Tibial nerve (tissue), 4 donors: ENCODE data around the gene SMYD3. TPM values are rescaled to one million over a fixed set of nuclear protein-coding genes. Genes with fewer than 3 reads are reported as not detected.

Experiments used
- DNase-seq, 2 donors: peaks; one replicate each; pipeline ENCODE4 v3.0.0-alpha.2; 2019; ENCODE audit warnings: low spot score in 2 of 2
- H3K27ac ChIP-seq, 4 donors: fragments of 200-600 bp; sonication (generic) in 3 of 4; one replicate each; pipeline ENCODE4 v1.5.1; 2017 to 2019; ENCODE audit warnings: mild to moderate bottlenecking in 1 of 4
- H3K27me3 ChIP-seq, 2 donors: fragments of 200-600 bp; sonication (generic) in 1 of 2; one replicate each; pipeline versions ENCODE4 v1.5.1 to v1.6.0; 2017 to 2019
- H3K36me3 ChIP-seq, 3 donors: fragments of 200-600 bp; sonication (generic); one replicate each; pipeline ENCODE4 v1.5.1; 2018 to 2019
- H3K4me1 ChIP-seq, 4 donors: fragments of 200-600 bp; sonication (generic) in 3 of 4; one replicate each; pipeline ENCODE4 v1.5.1; 2017 to 2019
- H3K4me3 ChIP-seq, 4 donors: fragments of 200-600 bp; sonication (generic) in 3 of 4; one replicate each; pipeline ENCODE4 v1.5.1; 2017 to 2019; ENCODE audit warnings: mild to moderate bottlenecking in 1 of 4, moderate library complexity in 1 of 4
- H3K9me3 ChIP-seq, 4 donors: fragments of 200-600 bp; sonication (generic) in 3 of 4; one replicate each; pipeline ENCODE4 v1.5.1; 2017 to 2019
- EP300 ChIP-seq, 2 donors: sonication (generic); formaldehyde crosslinking; IDR thresholded peaks; one replicate each; pipeline ENCODE4 v1.6.1; 2017; ENCODE audit warnings: antibody characterized with exemption in 2 of 2, mild to moderate bottlenecking in 1 of 2
- POLR2A ChIP-seq, 2 donors: fragments of 450-650 bp; IDR thresholded peaks; one replicate each; pipeline ENCODE4 v1.6.1; 2017; ENCODE audit warnings: antibody characterized with exemption in 2 of 2, mild to moderate bottlenecking in 2 of 2, moderate library complexity in 2 of 2
- WGBS, 2 donors: methylation state at CpG; one replicate each; pipeline ENCODE4 v1.1.5; 2018; 5-methylcytosine and 5-hydroxymethylcytosine counted together
- total RNA-seq, 4 donors: library from RNA; depleted of rRNA; stranded (reverse); fragments of >200 nt; gene quantifications; one replicate each; pipeline ENCODE4 v1.1.0, GENCODE V29; 2016
- TF ChIP-seq, protein P1 (sequence below), 5 experiments: fragments of 200-600 bp in 3 of 5; fragments of 450-650 bp in 2 of 5; sonication (generic) in 3 of 5; IDR thresholded peaks; one replicate each; pipeline ENCODE4 v1.5.1; 2016 to 2019; ENCODE audit warnings: antibody characterized with exemption in 5 of 5, mild to moderate bottlenecking in 3 of 5, moderate library complexity in 2 of 5

The SMYD3 gene
- total RNA-seq, 4 donors from 2014 or later = 22.2 to 30.3 (median 27.0) TPM

DNA sequence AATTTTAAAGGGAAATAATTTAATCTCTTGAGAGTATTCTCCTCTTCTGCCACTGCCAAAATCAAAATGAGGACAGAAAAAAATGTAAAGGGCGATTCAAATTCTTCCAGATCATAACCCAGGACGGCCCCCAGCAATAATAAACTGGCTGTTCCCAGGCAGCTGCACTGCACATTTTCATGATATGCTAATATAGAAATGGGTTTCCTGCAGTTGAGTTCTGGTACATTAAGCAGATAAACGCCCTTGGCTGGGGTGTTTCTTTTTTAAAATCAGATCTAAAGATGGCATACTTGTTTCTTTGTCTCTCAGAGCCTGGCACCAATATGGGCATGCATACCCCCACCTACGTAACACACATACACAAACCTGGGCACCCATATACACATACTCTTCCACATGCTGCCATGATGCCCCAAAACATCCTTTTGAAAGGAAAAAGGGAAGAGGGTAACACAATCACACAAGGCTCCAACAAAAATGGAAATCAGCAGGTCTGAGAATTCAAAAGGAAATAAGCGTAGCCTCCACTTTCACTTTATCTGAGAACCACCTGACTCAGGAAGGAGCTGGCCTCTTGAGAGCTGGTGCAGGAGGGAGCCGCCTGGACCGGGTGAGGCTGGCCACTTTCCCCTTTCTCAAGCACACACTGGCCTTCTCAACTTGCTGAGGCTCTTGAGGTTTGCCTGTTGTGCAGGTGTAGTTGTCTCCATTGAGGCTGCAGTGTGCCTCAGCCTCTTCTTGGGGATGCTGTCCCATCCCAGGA is 698.9 kb downstream of the SMYD3 start:
- Histone ChIP-seq H3K36me3 (no peaks in the 10 kb centered on the region), H3K27me3 (no peaks in the 10 kb centered on the region), H3K9me3 (no peaks in the 10 kb centered on the region), H3K4me1 (peaks cover 0 to 6% (median 0%) of the 10 kb centered on the region in 4 donors), H3K4me3 (no peak overlapping the region), H3K27ac (peak overlapping the region in 1 of 4 donors; percentile 4)
- no peak for DNase-seq
- TF ChIP-seq, protein P1, sequence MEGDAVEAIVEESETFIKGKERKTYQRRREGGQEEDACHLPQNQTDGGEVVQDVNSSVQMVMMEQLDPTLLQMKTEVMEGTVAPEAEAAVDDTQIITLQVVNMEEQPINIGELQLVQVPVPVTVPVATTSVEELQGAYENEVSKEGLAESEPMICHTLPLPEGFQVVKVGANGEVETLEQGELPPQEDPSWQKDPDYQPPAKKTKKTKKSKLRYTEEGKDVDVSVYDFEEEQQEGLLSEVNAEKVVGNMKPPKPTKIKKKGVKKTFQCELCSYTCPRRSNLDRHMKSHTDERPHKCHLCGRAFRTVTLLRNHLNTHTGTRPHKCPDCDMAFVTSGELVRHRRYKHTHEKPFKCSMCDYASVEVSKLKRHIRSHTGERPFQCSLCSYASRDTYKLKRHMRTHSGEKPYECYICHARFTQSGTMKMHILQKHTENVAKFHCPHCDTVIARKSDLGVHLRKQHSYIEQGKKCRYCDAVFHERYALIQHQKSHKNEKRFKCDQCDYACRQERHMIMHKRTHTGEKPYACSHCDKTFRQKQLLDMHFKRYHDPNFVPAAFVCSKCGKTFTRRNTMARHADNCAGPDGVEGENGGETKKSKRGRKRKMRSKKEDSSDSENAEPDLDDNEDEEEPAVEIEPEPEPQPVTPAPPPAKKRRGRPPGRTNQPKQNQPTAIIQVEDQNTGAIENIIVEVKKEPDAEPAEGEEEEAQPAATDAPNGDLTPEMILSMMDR (IDR thresholded peaks at IDR 0.05) = no peak
- TF ChIP-seq POLR2A (IDR thresholded peaks at IDR 0.05) = no peak
- no peak for TF ChIP-seq EP300 (IDR thresholded peaks at IDR 0.05)
- 61 to 62% methylated on average over 7 of the region's 7 CpGs for WGBS, 2 donors

GRCh38 chr1:245807306-245807705 is 699.8 kb downstream of the SMYD3 start:
- no peak overlapping the region for H3K4me3 ChIP-seq
- H3K9me3 ChIP-seq = no peaks in the 10 kb centered on the region
- H3K4me1 ChIP-seq = peaks cover 0 to 6% (median 0%) of the 10 kb centered on the region in 4 donors
- TF ChIP-seq POLR2A (IDR thresholded peaks at IDR 0.05) = no peak
- TF ChIP-seq EP300 (IDR thresholded peaks at IDR 0.05) = no peak
- no peaks in the 10 kb centered on the region for H3K27me3 ChIP-seq
- no peak for DNase-seq
- peak overlapping the region in 1 of 4 donors; percentile 4 for H3K27ac ChIP-seq
- 65 to 68% methylated on average over 10 of the region's 10 CpGs for WGBS, 2 donors
- H3K36me3 ChIP-seq = no peaks in the 10 kb centered on the region

DNA sequence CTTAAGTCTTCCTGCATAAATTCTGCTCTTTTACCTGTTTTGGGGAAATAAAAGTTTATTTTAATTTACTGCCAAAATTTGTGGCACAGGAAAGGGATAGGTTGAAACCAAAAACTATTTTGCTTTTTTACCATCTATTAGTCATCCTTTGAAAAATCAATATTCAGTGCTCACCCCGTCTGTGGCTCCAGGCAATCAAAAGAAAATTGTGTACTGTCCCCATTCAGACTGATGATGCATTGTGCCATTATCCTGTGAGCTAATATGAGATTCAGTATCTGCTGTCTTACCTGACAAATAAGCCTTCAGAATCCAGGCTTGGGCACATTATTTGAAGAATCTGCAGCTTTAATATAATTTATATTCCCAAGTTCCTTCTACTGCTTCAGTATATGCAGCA is 701.5 kb downstream of the SMYD3 start:
- Histone ChIP-seq H3K27ac (no peak overlapping the region), H3K4me1 (peaks cover 0 to 6% (median 0%) of the 10 kb centered on the region in 4 donors), H3K9me3 (no peaks in the 10 kb centered on the region), H3K27me3 (no peaks in the 10 kb centered on the region), H3K36me3 (no peaks in the 10 kb centered on the region), H3K4me3 (no peak overlapping the region)
- DNase-seq = no peak
- TF ChIP-seq EP300 (IDR thresholded peaks at IDR 0.05) (no peak), POLR2A (IDR thresholded peaks at IDR 0.05) (no peak)
- TF ChIP-seq, protein P1 (IDR thresholded peaks at IDR 0.05) = no peak
- 0 to 41% methylated on average over 1 of the region's 1 CpG for WGBS, 2 donors

DNA sequence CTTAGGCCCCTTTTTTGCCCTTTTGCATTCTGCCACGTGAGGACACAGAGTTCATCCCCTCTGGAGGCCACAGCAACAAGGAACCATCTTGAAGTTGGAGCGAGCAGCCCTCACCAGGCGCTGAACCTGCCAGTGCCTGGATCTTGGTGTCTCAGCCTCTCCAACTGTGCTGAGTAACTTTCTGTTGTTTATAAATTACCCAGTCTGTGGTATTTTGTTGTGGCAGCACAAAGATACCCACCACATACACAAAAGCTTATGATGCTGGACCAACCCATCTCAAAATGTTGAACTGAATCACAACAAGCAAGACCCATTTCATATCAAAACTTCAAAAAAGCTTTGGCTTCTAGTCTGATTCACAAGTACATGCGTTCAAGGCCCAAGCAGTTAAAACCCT is 702.4 kb downstream of the SMYD3 start:
- Histone ChIP-seq H3K4me1 (peaks cover 0 to 6% (median 0%) of the 10 kb centered on the region in 4 donors), H3K36me3 (no peaks in the 10 kb centered on the region), H3K27ac (no peak overlapping the region), H3K4me3 (no peak overlapping the region), H3K9me3 (no peaks in the 10 kb centered on the region), H3K27me3 (no peaks in the 10 kb centered on the region)
- WGBS, 2 donors = 78 to 87% methylated on average over 4 of the region's 4 CpGs
- TF ChIP-seq, protein P1 (IDR thresholded peaks at IDR 0.05) = no peak
- no peak for DNase-seq

- no peaks in the 10 kb centered on the region for H3K9me3 ChIP-seq
- no peaks in the 10 kb centered on the region for H3K36me3 ChIP-seq
- no peak for DNase-seq
- 91 to 96% methylated on average over 5 of the region's 5 CpGs for WGBS, 2 donors
- no peaks in the 10 kb centered on the region for H3K27me3 ChIP-seq
- H3K4me1 ChIP-seq = peaks cover 0 to 6% (median 0%) of the 10 kb centered on the region in 4 donors
- no peak overlapping the region for H3K27ac ChIP-seq
- H3K4me3 ChIP-seq = no peak overlapping the region
- TF ChIP-seq, protein P1 (IDR thresholded peaks at IDR 0.05) = no peak
- TF ChIP-seq EP300 (IDR thresholded peaks at IDR 0.05) (no peak), POLR2A (IDR thresholded peaks at IDR 0.05) (no peak)
These were observed 703.4 kb downstream of the SMYD3 start for GRCh38 chr1:245803666-245804037.
